Heart right ventricle (tissue), 16 donors: Measurements from ENCODE around the gene RXRB. TPM values are rescaled to one million over a fixed set of nuclear protein-coding genes. Genes with fewer than 3 reads are reported as not detected.

ENCODE experiments used
- ATAC-seq, 8 donors: fragments of 200-7000 bp; cut with Tn5 transposase; one replicate each; pipeline ENCODE4 v1.9.1; 2020; ENCODE audit warnings: mild to moderate bottlenecking in 8 of 8, moderate library complexity in 8 of 8, moderate number of reproducible peaks in 1 of 8
- DNase-seq, 2 donors: peaks; one replicate each; pipeline ENCODE4 v3.0.0-alpha.2; 2020
- H3K27ac ChIP-seq, 10 donors: fragments of 200-600 bp; sonication (generic) in 2 of 10; one replicate each; pipeline versions ENCODE4 v1.5.0 to v1.8.0; 2020 to 2022; ENCODE audit warnings: mild to moderate bottlenecking in 3 of 10
- H3K27me3 ChIP-seq, 7 donors: fragments of 200-600 bp; one replicate each; pipeline ENCODE4 v1.8.0; 2021 to 2022; ENCODE audit warnings: mild to moderate bottlenecking in 2 of 7
- H3K36me3 ChIP-seq, 9 donors: fragments of 200-600 bp; sonication (generic) in 1 of 9; one replicate each; pipeline versions ENCODE4 v1.5.0 to v1.8.0; 2020 to 2022; ENCODE audit warnings: mild to moderate bottlenecking in 2 of 9
- H3K4me1 ChIP-seq, 9 donors: fragments of 200-600 bp; sonication (generic) in 1 of 9; one replicate each; pipeline versions ENCODE4 v1.5.0 to v1.8.0; 2020 to 2022; ENCODE audit warnings: mild to moderate bottlenecking in 4 of 9
- H3K4me3 ChIP-seq, 10 donors: fragments of 200-600 bp; sonication (generic) in 2 of 10; one replicate each; pipeline versions ENCODE4 v1.5.0 to v1.8.0; 2020 to 2022; ENCODE audit warnings: mild to moderate bottlenecking in 7 of 10, moderate library complexity in 2 of 10
- H3K9me3 ChIP-seq, 11 donors: fragments of 200-600 bp in 10 of 11; sonication (generic) in 2 of 11; one replicate each; pipeline versions ENCODE4 v1.5.0 to v1.8.0; 2013 to 2022; ENCODE audit warnings: mild to moderate bottlenecking in 2 of 11, control low read depth in 1 of 11, moderate library complexity in 1 of 11
- WGBS, 2 donors: extraction: QIAGEN DNeasy Blood & Tissue Kit; methylation state at CpG; one replicate each; pipeline ENCODE4 v1.1.7; 2013; ENCODE audit warnings: inconsistent platforms in 1 of 2; 5-methylcytosine and 5-hydroxymethylcytosine counted together
- intact Hi-C, 10 donors: fragments of 100-400 bp; cut with DNase I; formaldehyde crosslinking; loops; one replicate each; pipeline versions ENCODE4 v1.11.1 to v1.14.2; 2022
- long read RNA-seq, 3 donors: library from polyadenylated mRNA; unstranded; transcript quantifications; one replicate each; pipeline ENCODE4 v2.0.0, GENCODE V29; 2020 to 2021
- polyA plus RNA-seq, 2 donors: library from polyadenylated mRNA; stranded (reverse); fragments of 200-250 nt; gene quantifications; one replicate each; pipeline ENCODE4 v1.2.3, GENCODE V29; 2013
- total RNA-seq, 10 donors: library from RNA; stranded (reverse); fragmentation: NEBNext Ultra II Directional in 3 of 10; extraction: Animal tissue kit (Norgen Biotek cat#: 25700) in 3 of 10; gene quantifications; one replicate each; pipeline versions ENCODE4 v1.2.1 to v1.2.4, GENCODE V29; 2021 to 2023
- TF ChIP-seq, protein P1 (sequence below), 9 donors: fragments of 200-600 bp; sonication (generic) in 2 of 9; IDR thresholded peaks; one replicate each; pipeline versions ENCODE4 v1.5.0 to v1.8.0; 2021 to 2022; ENCODE audit warnings: antibody characterized with exemption in 9 of 9, mild to moderate bottlenecking in 5 of 9, moderate library complexity in 1 of 9
- donor health status: Arrhythmogenic right ventricular cardiomyopathy.
- donor health status: ischemic (EF 13 %, LVEDD 7.1; RV severe dilation, severe dysfunction).
- donor health status: healthy with polysubstance abuse.
- donor health status: DM: no; HTN: yes; CAD: no.
- donor health status: DM: no; HTN: no; CAD: no.
- donor health status: ischemic (EF 25% LVEDD 6.9; RV normal size, moderate dysfunction).
- donor health status: ischemic (EF 25% LVEDD 5.7; RV mildly dilated, moderate dysfunction).
- donor health status: healthy.
- donor health status: DM: yes; HTN: yes; CAD: no.
- donor health status: Ischemic cardiomyopathy.
- donor health status: ischemic (EF 35%, LVEDD 5.7; RV mildly dilated, moderate dysfunction).
- donor health status: nonischemic (EF 11% LVEDD 7.7; RV severe dilation, severe dysfunction).
- donor health status: DM: yes; HTN: yes; CAD: no.
- donor health status: PGD.
- donor health status: ischemic (EF 29% LVEDD 5.4; RV normal size, mild dysfunction).
- donor health status: nonischemic (EF 23%, LVEDD 6.1; RV moderate dilation, normal function).

The RXRB gene
- total RNA-seq = 10 to 100 TPM; 29.7 to 39.1 (median 33.2) TPM
- polyA plus RNA-seq = 10 to 100 TPM; 22.2 to 40.7 TPM
- long read RNA-seq, donor 1, transcript RXRB-201 (10 exons, 2,908 nt) = major isoform, 13 of 54 reads
- long read RNA-seq, donor 1, transcript RXRB-202 (10 exons, 2,846 nt) = minor isoform, 12 of 54 reads
- long read RNA-seq, donor 1, partial matches to known transcripts = 14 of 54 reads
- long read RNA-seq, donor 1, other reads (novel, unspliced or antisense) = 15 of 54 reads
- long read RNA-seq, donor 2, transcript RXRB-201 (10 exons, 2,908 nt) = major isoform, 18 of 53 reads
- long read RNA-seq, donor 2, transcript RXRB-202 (10 exons, 2,846 nt) = minor isoform, 7 of 53 reads
- long read RNA-seq, donor 2, partial matches to known transcripts = 12 of 53 reads
- long read RNA-seq, donor 2, other reads (novel, unspliced or antisense) = 12 of 53 reads
- long read RNA-seq, donor 3, partial matches to known transcripts = 12 of 19 reads
- long read RNA-seq, donor 3, other reads (novel, unspliced or antisense) = 5 of 19 reads

DNA sequence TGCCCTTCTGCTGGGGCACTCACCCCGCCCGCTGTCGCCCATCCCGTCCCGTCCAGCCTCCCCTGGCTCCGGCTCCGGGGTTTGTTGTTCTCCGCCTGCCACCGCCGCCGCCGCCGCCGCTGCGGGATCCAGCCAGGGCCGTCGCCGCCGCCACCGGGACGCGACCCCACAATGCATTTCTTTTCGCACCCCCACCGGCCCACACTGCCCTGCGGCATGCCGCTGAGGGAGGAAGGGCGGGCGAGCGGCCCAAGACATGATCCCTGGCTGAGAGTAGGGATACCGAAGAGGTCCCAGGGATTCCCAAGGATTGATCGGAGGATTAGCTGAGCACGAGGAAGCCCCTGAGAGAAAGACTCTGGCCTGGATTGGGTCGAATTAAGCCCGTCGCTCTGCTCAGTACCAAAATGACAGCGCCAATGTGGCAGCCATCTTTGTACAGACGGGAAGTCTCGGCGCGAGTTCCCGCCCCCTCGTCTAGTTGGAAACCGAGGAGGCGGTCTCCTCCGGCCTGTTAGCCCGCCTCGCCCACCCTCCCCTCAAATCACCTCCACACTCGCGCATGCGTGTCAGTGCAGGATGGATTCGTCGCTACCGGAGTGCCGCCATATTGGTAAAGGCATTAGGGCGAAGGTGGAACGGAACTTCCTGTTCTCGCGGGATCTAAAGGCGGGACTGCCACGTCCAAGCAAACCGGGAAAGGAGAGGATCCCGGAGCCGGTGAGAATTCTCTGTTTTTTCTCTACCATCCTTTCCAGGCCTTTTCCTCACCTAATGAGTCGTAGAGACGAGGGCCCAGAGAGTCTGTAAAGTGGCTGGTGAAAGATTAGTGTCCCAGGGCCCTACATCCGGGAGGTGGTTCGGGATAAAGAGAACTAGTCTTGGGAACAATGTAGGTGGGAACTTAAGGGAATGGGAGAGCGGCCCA is at the start of gene RXRB, which contains the start of gene SLC39A7:
TSS of gene RXRB (minus strand) at position 447 of the 928 bp plus-strand sequence. CDS start at position 258, 189 bp downstream.
TSS of gene SLC39A7 (plus strand) at position 649 of the 928 bp plus-strand sequence. CDS start 379 bp downstream, outside the sequence.
- Histone ChIP-seq H3K36me3 (peaks cover 0 to 54% (median 36%) of the 10 kb centered on the region in 9 donors), H3K4me1 (peaks cover 27 to 78% (median 66%) of the 10 kb centered on the region in 9 donors), H3K27ac (peak within 1 kb of the TSS; percentile 94 to 99 (median 98)), H3K9me3 (no peaks in the 10 kb centered on the region), H3K4me3 (peak within 1 kb of the TSS; percentile 56 to 97 (median 80)), H3K27me3 (no peaks in the 10 kb centered on the region)
- TF ChIP-seq, protein P1, sequence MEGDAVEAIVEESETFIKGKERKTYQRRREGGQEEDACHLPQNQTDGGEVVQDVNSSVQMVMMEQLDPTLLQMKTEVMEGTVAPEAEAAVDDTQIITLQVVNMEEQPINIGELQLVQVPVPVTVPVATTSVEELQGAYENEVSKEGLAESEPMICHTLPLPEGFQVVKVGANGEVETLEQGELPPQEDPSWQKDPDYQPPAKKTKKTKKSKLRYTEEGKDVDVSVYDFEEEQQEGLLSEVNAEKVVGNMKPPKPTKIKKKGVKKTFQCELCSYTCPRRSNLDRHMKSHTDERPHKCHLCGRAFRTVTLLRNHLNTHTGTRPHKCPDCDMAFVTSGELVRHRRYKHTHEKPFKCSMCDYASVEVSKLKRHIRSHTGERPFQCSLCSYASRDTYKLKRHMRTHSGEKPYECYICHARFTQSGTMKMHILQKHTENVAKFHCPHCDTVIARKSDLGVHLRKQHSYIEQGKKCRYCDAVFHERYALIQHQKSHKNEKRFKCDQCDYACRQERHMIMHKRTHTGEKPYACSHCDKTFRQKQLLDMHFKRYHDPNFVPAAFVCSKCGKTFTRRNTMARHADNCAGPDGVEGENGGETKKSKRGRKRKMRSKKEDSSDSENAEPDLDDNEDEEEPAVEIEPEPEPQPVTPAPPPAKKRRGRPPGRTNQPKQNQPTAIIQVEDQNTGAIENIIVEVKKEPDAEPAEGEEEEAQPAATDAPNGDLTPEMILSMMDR (IDR thresholded peaks at IDR 0.05) = no peak
- WGBS, 2 donors = 0% methylated on average over 68 of the region's 68 CpGs
- ATAC-seq (peak; percentile 84 to 95 (median 92)), DNase-seq (peak; percentile 99 to 100)
- intact Hi-C loops = loop anchor here in 4 of 10 donors (2.0 to 10.0 kb wide), 5 partner anchors 47 to 1068 kb away; partner anchors contain the start of genes AGPAT1 (in 1 of the 4) and RNF5 (in 1 of the 4)

DNA sequence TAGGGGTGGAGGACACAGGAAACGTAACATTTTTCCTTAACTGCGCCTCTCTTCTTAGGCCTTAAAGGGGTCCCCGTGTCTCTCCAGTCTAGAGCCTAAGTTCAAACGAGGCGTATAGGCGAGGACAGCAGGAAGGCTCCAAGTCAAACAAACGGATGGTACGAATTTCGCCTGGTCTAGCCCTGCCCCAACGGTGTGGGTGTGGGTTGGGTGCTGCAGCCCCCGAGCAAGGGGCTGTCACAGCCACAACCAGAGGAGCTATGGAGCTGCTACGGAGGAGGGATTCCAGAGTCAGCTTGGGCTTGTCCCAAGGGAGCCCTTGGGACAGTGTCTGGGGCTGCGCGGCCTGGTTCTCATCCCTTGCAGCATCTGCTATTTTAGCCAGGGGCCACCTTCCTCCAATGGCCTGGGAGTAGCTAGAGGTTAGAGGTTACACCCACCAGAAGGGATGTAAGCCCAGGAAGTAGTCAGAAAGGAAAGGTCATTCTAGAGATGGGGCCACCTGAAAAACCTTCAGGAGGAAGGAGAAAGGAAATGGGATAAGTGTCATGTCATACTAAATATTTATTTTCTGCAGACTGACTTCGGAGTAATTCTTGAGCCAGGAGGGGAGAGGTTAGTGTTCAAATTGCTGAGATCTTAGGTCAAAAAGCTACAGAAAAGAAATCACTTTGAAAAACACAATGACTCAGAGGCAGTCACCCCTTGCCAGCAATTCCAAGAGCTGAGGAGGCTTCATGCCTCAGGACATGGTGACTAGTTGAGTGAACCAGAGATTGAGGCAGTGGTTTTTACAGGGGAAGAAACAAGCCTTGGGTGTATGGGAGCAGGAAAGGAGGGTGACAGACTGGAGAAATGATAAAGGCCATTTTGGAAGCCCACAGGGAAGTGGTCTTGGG is 49.5 kb upstream of the RXRB start:
- Histone ChIP-seq H3K9me3 (no peaks in the 10 kb centered on the region), H3K4me1 (peaks cover 7 to 33% (median 22%) of the 10 kb centered on the region in 9 donors), H3K4me3 (peak overlapping the region; percentile 22 to 76 (median 61)), H3K27me3 (peaks cover 0 to 9% (median 0%) of the 10 kb centered on the region in 7 donors), H3K36me3 (peaks cover 0 to 42% (median 8%) of the 10 kb centered on the region in 9 donors), H3K27ac (peak overlapping the region; percentile 82 to 96 (median 92))
- peak in 5 of 8 donors; percentile 0 to 21 (median 2) for ATAC-seq
- peak; percentile 17 to 27 for DNase-seq
- TF ChIP-seq, protein P1 (IDR thresholded peaks at IDR 0.05) = no peak
- WGBS, 2 donors = 12 to 16% methylated on average over 15 of the region's 15 CpGs
- intact Hi-C loops = loop anchor here (1.0 to 10.0 kb wide), 18 partner anchors 38 to 356 kb away; partner anchors contain the start of genes RXRB (in 3 of the 10), SLC39A7 (in 3 of the 10), HSD17B8 (in 2 of the 10) and HLA-DOA (in 1 of the 10)

DNA sequence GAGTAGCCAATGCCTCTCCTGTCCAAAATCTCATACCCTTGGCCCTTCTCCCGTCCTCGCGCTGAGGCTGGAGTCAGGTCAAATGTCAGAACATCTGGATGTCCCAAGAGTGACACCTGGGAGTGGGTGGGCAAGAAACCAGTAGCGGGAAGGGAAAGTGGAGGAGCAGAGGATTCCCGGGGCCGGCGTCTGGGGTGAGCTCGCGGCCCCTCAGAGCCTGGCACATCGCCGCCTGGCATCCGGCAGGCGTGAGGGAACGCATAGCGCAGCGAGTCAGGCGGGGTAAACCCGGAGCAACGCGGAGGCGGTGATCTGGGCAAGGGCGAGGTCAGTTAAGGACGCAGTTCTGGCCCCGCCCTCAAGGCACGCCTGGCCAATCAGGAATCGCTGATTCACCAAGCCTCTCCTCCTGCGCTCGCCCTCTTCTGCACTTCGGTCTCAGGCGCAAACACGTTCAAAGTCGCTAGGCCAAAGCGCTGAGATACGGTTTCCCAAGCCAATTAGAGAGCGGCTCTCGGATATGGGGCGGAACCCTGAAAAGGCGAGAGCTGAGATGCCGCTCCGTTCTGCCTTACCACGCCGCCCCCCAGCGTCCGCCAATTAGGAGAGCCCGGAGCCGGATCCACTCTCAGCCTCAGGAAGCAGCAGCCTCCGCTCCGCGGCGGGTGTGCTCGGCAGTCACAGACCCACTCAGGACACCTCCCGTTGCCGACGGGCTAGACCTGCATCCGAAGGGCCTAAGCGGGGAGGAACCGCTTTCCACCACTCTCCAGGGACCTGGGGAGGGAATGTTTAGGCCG is 48.7 kb upstream of the RXRB start:
- peaks cover 0 to 34% (median 8%) of the 10 kb centered on the region in 9 donors for H3K36me3 ChIP-seq
- H3K9me3 ChIP-seq = no peaks in the 10 kb centered on the region
- H3K27me3 ChIP-seq = peaks cover 0 to 12% (median 0%) of the 10 kb centered on the region in 7 donors
- WGBS, 2 donors = 0% methylated on average over 58 of the region's 58 CpGs
- peak; percentile 97 to 98 for DNase-seq
- H3K27ac ChIP-seq = peak overlapping the region; percentile 82 to 96 (median 92)
- H3K4me1 ChIP-seq = peaks cover 7 to 33% (median 22%) of the 10 kb centered on the region in 9 donors
- peak; percentile 94 to 98 (median 97) for ATAC-seq
- intact Hi-C loops = loop anchor here (1.0 to 10.0 kb wide), 22 partner anchors 37 to 355 kb away; partner anchors contain the start of genes RXRB (in 3 of the 10), SLC39A7 (in 3 of the 10), HSD17B8 (in 2 of the 10) and HLA-DOA (in 1 of the 10)
- TF ChIP-seq, protein P1 (IDR thresholded peaks at IDR 0.05) = peak in 5 of 9 donors; percentile 28 to 56 (median 36)
- H3K4me3 ChIP-seq = peak overlapping the region; percentile 22 to 76 (median 61)
